Endodermal cell (in vitro differentiated cells): Measurements from ENCODE around the gene TRHDE. TPM values are rescaled to one million over a fixed set of nuclear protein-coding genes. Genes with fewer than 3 reads are reported as not detected.

ENCODE experiments used
- DNase-seq: peaks from one replicate; pipeline ENCODE4 v3.0.0-alpha.2; 2017
- H3K27ac ChIP-seq: 2 replicates; pipeline ENCODE4 v1.5.1; 2013; ENCODE audit warnings: mild to moderate bottlenecking, low read depth, low read length, moderate library complexity
- H3K27me3 ChIP-seq: 2 replicates; pipeline ENCODE4 v1.6.1; 2013; ENCODE audit warnings: mild to moderate bottlenecking, low read length, moderate library complexity; ENCODE audit not compliant: insufficient read depth, control insufficient read depth, poor library complexity, severe bottlenecking
- H3K36me3 ChIP-seq: 2 replicates; pipeline ENCODE4 v1.7.0; 2013; ENCODE audit warnings: mild to moderate bottlenecking, low read length, moderate library complexity; ENCODE audit not compliant: control insufficient read depth, insufficient read depth
- H3K4me1 ChIP-seq: one replicate; pipeline ENCODE4 v1.7.0; 2013; ENCODE audit warnings: low read length; ENCODE audit not compliant: control insufficient read depth, insufficient read depth
- H3K4me3 ChIP-seq: 2 replicates; pipeline ENCODE4 v1.5.1; 2013; ENCODE audit warnings: mild to moderate bottlenecking, low read length, moderate library complexity
- H3K9ac ChIP-seq: 2 replicates; pipeline ENCODE4 v1.6.1; 2013; ENCODE audit warnings: mild to moderate bottlenecking, low read length, moderate library complexity; ENCODE audit not compliant: poor library complexity, severe bottlenecking; ENCODE audit errors: extremely low read depth
- H3K9me3 ChIP-seq: 2 replicates; pipeline ENCODE4 v1.6.1; 2013; ENCODE audit warnings: mild to moderate bottlenecking, low read length, moderate library complexity; ENCODE audit not compliant: control insufficient read depth
- H3K27ac Mint-ChIP-seq: 2 replicates; pipeline ENCODE4 v1.8.0; 2020; ENCODE audit warnings: mixed read lengths
- H3K27me3 Mint-ChIP-seq: 2 replicates; pipeline ENCODE4 v1.8.0; 2021; ENCODE audit warnings: mild to moderate bottlenecking, mixed read lengths; ENCODE audit not compliant: insufficient read depth
- H3K36me3 Mint-ChIP-seq: 2 replicates; pipeline ENCODE4 v1.8.0; 2020; ENCODE audit warnings: low read depth, mixed read lengths
- H3K4me1 Mint-ChIP-seq: 2 replicates; pipeline ENCODE4 v1.8.0; 2020; ENCODE audit warnings: mixed read lengths
- H3K4me3 Mint-ChIP-seq: 2 replicates; pipeline ENCODE4 v1.8.0; 2020; ENCODE audit warnings: mild to moderate bottlenecking, moderate library complexity, mixed read lengths
- H3K9me3 Mint-ChIP-seq: 2 replicates; pipeline ENCODE4 v1.8.0; 2020; ENCODE audit warnings: mild to moderate bottlenecking, mixed read lengths
- CTCF ChIP-seq: fragments of 200-600 bp; sonication (generic); conservative IDR thresholded peaks from 2 replicates; pipeline ENCODE4 v1.5.0; 2021; ENCODE audit warnings: antibody characterized with exemption, mild to moderate bottlenecking
- WGBS, 2 experiments: methylation state at CpG; one replicate each; pipeline versions ENCODE4 v1.1.5 to v1.1.7; 2013; ENCODE audit warnings: missing lambda C conversion rate in 2 of 2, mixed read lengths in 1 of 2; ENCODE audit not compliant: insufficient coverage in 1 of 2, insufficient read length in 1 of 2; 5-methylcytosine and 5-hydroxymethylcytosine counted together
- total RNA-seq, 2 donors: library from RNA; stranded (reverse); fragmentation: NEBNext Ultra II Directional in 1 of 2; extraction: Animal tissue kit (Norgen Biotek cat#: 25700) in 1 of 2; gene quantifications; 2 replicates in 1 of 2; 3 replicates in 1 of 2; pipeline ENCODE4 v1.2.1, GENCODE V29; 2021

TRHDE gene
- total RNA-seq, 2 donors from 2014 or later: 0.20 to 1.2 TPM

GRCh38 chr12:72297666-72298065 lies 25.5 kb downstream of the TRHDE start:
- Mint-ChIP-seq H3K27ac (no peak overlapping the region), H3K27me3 (no peaks in the 10 kb centered on the region), H3K36me3 (no peaks in the 10 kb centered on the region), H3K9me3 (no peaks in the 10 kb centered on the region), H3K4me3 (no peak overlapping the region), H3K4me1 (no peaks in the 10 kb centered on the region)
- no peak overlapping the region for H3K27ac ChIP-seq
- no peaks in the 10 kb centered on the region for H3K36me3 ChIP-seq
- TF ChIP-seq CTCF: no peak
- H3K4me3 ChIP-seq: no peak overlapping the region
- no peaks in the 10 kb centered on the region for H3K27me3 ChIP-seq
- 87 to 93% methylated on average over 3 of the region's 3 CpGs for WGBS, 2 experiments
- DNase-seq: no peak
- no peak overlapping the region for H3K9ac ChIP-seq
- H3K9me3 ChIP-seq: no peaks in the 10 kb centered on the region
- H3K4me1 ChIP-seq: no peaks in the 10 kb centered on the region

GRCh38 chr12:72300728-72301127 lies 28.6 kb downstream of the TRHDE start:
- WGBS, 2 experiments: 83 to 94% methylated on average over 1 to 3 of the region's 3 CpGs

GRCh38 chr12:72304751-72305150 lies 32.6 kb downstream of the TRHDE start:
- no peak overlapping the region for H3K27ac ChIP-seq
- H3K27me3 ChIP-seq: no peaks in the 10 kb centered on the region
- no peak for DNase-seq
- no peak overlapping the region for H3K9ac ChIP-seq
- H3K4me1 ChIP-seq: no peaks in the 10 kb centered on the region
- TF ChIP-seq CTCF: no peak
- Mint-ChIP-seq H3K4me1 (peaks cover 2% of the 10 kb centered on the region), H3K27me3 (no peaks in the 10 kb centered on the region), H3K36me3 (no peaks in the 10 kb centered on the region), H3K9me3 (no peaks in the 10 kb centered on the region), H3K4me3 (no peak overlapping the region), H3K27ac (no peak overlapping the region)
- no peaks in the 10 kb centered on the region for H3K36me3 ChIP-seq
- 83% methylated on average over 1 of the region's 2 CpGs; no CpG with 5 or more reads in 1 of the 2 experiments for WGBS, 2 experiments
- H3K4me3 ChIP-seq: no peak overlapping the region
- no peaks in the 10 kb centered on the region for H3K9me3 ChIP-seq

More at GRCh38 chr12:72300728-72301127, 28.6 kb downstream of the TRHDE start:
- no peak overlapping the region for H3K9ac ChIP-seq
- H3K27me3 Mint-ChIP-seq: no peaks in the 10 kb centered on the region
- H3K36me3 Mint-ChIP-seq: no peaks in the 10 kb centered on the region
- TF ChIP-seq CTCF: no peak
- no peaks in the 10 kb centered on the region for H3K9me3 Mint-ChIP-seq
- H3K27me3 ChIP-seq: no peaks in the 10 kb centered on the region
- no peaks in the 10 kb centered on the region for H3K4me1 Mint-ChIP-seq
- H3K36me3 ChIP-seq: no peaks in the 10 kb centered on the region
- no peak overlapping the region for H3K4me3 Mint-ChIP-seq
- no peak for DNase-seq
- H3K4me3 ChIP-seq: no peak overlapping the region
- no peaks in the 10 kb centered on the region for H3K4me1 ChIP-seq
- H3K27ac Mint-ChIP-seq: no peak overlapping the region
- H3K27ac ChIP-seq: no peak overlapping the region
- no peaks in the 10 kb centered on the region for H3K9me3 ChIP-seq
